NOMO-1 treated with DMSO at 0.1 percent for 48 hours (cell line): ENCODE results near the gene SERPINA10.

Source experiments
- DNase-seq: peaks from one replicate; lab custom pipeline; 2025; ENCODE audit not compliant: unreplicated experiment; lab: John Stamatoyannopoulos, UW

The SERPINA10 gene

DNA sequence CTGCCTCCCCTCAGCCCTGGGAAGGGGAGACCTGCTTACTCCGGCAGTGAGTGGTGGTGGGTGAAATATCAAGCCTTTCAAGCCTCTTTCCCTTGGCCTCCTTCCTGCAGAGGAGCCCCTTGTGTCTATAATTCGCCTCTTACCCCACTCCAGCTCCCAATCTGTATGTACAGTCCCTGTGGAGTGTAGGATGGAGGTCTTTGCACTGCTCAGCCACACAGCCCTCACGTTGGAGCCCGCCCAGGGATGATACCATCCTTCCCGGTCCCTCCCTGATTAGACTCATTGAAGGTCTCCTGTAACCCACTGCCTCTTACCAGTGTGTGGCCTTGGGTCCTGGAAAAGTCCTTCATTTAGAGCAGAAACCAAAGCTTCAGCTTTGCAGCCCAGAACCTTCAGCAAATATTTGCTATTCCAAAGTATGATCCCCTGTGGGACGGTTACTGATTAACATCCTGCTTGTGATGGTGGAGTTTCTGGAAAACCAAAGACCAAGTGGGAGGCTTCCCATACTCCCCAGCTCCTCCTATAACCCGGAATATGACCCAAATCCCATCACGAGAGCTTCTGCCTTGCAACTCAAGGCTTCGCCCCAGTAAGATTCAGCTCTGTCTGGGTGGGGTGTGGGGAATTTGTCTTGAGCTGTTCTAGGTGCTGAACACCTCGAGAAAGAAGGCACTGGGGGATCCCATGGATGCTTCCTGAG lies at the start of gene SERPINA10:
SERPINA10 (minus strand) TSS at position 397 of the 706 bp plus-strand sequence. CDS start 2,675 bp downstream, outside the sequence.
- no peak for DNase-seq

- no peak for DNase-seq
Measured at GRCh38 chr14:94342334-94342934, 49.4 kb upstream of the SERPINA10 start.

- DNase-seq = peak; percentile 13
Measured at GRCh38 chr14:94341656-94342333, 48.7 kb upstream of the SERPINA10 start.

GRCh38 chr14:94340533-94340932 lies 47.5 kb upstream of the SERPINA10 start:
- DNase-seq = no peak

GRCh38 chr14:94338023-94338422 lies 45.0 kb upstream of the SERPINA10 start:
- DNase-seq = no peak

DNA sequence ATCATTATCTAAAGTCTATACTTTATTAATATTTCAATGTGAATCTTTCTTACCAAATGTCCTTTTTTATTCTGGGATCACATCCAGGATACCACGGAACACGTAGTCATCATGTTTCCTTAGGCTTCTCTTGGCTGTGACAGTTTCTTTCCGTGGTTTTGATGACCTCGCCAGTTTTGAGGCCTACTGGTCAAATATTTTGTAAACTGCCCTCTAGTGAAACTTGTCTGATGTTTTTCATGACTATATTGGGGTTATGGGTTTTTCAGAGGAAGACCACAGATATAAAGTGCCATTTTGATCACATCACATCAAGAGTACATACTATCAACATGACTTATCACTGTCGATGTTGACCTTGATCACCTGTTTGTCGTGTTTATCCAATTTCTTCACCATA lies 44.2 kb upstream of the SERPINA10 start:
- DNase-seq = no peak

DNA sequence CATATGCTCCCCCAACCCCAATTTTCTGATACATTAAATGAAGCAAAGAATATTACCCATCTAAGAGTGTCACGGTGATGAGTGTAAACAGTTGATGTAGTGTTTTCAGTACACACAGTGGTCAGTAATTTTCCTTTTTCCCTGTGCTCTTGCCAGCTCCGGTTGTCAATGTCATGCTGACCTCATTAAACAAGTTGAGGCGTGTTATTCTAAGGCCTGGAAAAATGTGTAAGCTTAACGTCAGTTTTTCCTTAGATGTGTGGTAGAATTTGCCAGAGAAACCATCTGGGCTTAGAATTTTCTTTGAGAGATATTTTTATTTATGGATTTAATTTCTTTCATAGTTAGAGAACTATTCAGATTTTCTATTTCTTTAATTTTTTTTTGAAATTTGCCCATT lies 41.8 kb upstream of the SERPINA10 start:
- no peak for DNase-seq

GRCh38 chr14:94332587-94332986 lies 39.5 kb upstream of the SERPINA10 start:
- no peak for DNase-seq

DNA sequence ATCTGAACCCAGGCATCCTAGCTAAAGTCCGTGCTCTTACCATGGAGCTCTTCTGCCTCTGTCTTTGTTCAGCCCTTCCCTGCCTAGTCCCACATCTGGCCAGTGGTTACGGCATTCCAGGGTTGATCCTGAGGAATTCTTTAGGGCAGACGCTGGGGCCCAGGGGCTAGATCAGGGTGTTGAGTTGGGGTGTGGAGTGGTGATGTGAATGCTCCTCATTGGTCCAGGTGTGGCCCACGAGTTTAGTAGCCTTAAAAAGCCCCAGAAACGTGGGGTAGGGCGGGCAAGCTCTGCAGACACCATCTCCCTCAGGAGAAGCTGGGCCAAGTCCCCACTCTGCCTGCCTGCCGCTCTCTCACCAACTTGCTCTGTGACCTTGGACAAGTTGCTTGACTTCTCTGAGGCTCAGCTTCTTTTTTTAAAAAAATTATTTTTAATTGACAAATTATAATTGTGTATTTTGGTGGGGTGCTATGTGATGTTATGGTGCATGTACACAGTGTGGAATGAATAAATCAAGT lies 39.1 kb upstream of the SERPINA10 start:
- no peak for DNase-seq

DNA sequence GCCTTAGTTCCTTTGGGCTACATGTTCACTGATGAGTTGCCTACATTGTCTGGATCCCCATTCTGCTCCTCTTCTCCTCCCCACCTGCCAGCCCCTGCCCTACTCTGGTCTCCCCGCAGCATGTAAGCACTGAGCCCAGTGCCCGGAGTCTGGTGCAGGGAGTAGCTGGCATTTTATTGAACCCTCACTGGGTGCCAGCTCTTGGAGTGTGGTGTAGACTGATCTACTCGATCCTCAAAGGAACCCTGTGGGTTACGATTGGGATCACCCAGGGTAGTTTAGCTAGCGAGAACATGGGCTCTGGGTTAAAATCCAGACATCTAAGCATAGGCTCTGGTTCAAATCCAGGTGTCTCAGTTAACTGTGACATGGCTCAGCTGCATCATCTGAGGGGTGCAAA lies 38.4 kb upstream of the SERPINA10 start:
- DNase-seq = no peak

DNA sequence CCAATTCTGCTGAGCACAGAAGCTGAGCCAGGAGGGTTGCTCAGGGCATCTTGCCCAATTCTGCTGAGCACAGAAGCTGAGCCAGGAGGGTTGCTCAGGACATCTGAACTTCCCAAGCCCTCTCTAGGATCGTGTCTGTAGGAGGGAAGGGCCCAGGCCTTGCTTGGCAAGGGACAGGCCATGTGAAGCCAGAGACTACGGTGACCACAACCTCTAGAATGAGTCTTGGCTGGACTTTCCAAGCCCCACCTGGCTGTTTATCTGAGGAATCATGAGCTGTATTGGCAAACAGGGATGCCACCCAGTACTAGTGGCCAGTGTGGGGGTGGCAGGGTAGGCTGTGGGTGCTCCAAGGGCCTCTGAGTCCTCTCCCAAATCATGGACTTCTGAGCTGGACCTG lies 37.8 kb upstream of the SERPINA10 start:
- DNase-seq = no peak

- no peak for DNase-seq
Measured at GRCh38 chr14:94330432-94330831, 37.4 kb upstream of the SERPINA10 start.

GRCh38 chr14:94329857-94330256 lies 36.8 kb upstream of the SERPINA10 start:
- no peak for DNase-seq

- no peak for DNase-seq
Measured at GRCh38 chr14:94328196-94328595, 35.1 kb upstream of the SERPINA10 start.

DNA sequence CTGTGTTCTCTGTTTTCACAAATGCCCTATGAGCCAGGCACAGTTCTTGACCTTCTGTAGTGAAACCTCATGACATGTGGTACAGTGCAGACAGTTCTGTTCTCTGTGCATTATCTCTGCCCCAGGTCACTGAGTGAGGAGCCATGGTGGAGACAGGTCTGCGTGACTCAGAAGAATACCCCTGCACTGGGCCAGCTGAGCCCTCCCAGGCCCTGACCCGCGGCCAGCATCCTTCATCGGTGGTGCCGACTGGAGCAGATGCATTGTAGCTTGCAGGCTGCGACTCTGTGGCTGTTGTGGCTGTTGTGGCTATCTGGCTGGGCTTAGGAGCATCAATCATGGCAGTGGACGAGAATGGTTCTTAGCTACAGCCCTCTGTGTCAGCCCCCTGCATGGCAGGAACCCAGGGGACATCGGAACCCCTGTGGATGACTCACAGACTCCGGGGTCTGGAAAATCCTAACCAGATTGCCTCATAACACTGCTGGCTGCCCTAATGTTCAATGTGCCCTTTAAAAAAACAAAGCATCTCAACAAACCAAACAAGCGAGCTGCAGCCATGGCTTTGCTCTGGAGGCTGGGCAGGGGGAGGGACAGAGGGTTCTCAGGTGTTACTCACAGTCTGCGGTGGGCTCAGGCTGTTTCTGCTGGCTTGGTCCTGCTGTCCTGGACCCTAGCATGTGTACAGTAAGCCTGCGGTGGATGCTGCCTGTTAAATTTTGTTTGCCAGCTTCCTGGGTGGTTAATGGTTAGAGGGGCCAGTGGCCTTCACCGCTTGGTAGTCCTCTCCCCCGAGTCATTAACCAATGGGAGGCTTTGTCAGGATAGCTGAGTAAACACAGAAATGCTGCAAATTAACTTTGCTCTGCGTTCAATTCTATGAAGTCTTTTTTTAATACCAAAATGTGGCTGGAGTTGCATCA lies 29.8 kb upstream of the SERPINA10 start, which contains the start of gene SERPINA6:
SERPINA6 (minus strand) TSS at position 689 of the 923 bp plus-strand sequence. CDS start 8,688 bp downstream, outside the sequence.
- no peak for DNase-seq

- no peak for DNase-seq
Measured at GRCh38 chr14:94321421-94322271, 28.6 kb upstream of the SERPINA10 start.

- no peak for DNase-seq
Measured at GRCh38 chr14:94320243-94320642, 27.2 kb upstream of the SERPINA10 start.

DNA sequence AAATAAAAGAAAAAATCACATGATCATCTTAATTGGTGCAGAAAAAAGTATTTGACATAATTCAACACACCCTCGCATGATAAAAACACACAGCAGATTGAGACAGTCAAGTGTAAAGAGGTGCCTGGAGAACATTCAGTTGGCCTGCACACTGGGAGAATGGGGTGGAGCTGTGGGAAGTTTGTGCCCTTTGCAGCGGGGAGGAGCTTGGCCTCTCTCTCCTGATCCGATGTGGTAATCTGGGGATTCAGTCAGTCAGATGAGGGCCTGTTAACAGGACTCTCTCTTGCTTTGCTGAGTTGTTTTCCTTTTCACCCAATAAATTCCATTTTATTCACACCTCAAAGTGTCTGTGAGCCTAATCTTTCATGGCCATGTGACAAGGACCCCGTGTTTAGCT lies 24.2 kb upstream of the SERPINA10 start:
- no peak for DNase-seq

- DNase-seq = no peak
Measured at GRCh38 chr14:94316692-94317091, 23.6 kb upstream of the SERPINA10 start.

DNA sequence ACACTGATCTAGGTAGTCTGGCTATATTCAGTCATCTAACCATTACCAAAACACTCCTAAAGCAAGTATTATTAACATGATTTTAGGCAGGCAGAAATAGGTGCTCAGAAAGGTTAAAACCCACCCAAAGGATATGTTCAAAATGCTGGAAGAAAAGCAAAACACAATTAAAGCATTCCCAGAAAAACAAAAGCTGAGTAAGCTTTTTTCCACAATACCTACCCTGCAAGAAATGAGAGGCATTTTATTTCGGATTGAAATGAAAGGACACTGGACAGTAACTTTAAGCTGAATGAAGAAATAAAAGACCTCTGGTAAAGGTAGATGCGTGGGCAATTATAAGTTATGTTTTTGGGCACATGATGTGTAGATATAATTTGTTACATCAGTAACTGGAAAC lies 21.8 kb upstream of the SERPINA10 start:
- DNase-seq = no peak
